HepG2 (cell line): ENCODE results near the gene SDC1. TPM values are rescaled to one million over a fixed set of nuclear protein-coding genes. Genes with fewer than 3 reads are reported as not detected.

Experiments
- CEBPZ ChIP-seq: IDR thresholded peaks from 2 replicates; pipeline ENCODE4 v1.6.1; 2012; ENCODE audit warnings: low read length, improper control_type of control experiment
- CTCF ChIP-seq: sonication (generic); formaldehyde crosslinking; IDR thresholded peaks from 2 replicates; pipeline ENCODE4 v1.5.0; 2020; ENCODE audit warnings: mild to moderate bottlenecking, missing genetic modification reagents, moderate library complexity
- EHMT2 ChIP-seq: fragments of 200-600 bp; sonication (generic); IDR thresholded peaks from 2 replicates; pipeline ENCODE4 v1.7.0; 2017; ENCODE audit warnings: antibody characterized with exemption, low read depth, low read length, borderline replicate concordance
- GRHL1 ChIP-seq: sonication (generic); formaldehyde crosslinking; conservative IDR thresholded peaks from 2 replicates; pipeline ENCODE4 v1.8.0; 2022; ENCODE audit warnings: missing genetic modification reagents
- HIC2 ChIP-seq: sonication (generic); formaldehyde crosslinking; IDR thresholded peaks from 2 replicates; pipeline ENCODE4 v1.9.0; 2022; ENCODE audit warnings: low read depth, missing genetic modification reagents
- HNRNPUL1 ChIP-seq: fragments of 200-400 bp; formaldehyde crosslinking; IDR thresholded peaks from 2 replicates; pipeline ENCODE4 v1.6.1; 2017; ENCODE audit warnings: low read depth, mild to moderate bottlenecking, low read length, moderate library complexity
- NCOA5 ChIP-seq: sonication (generic); formaldehyde crosslinking; IDR thresholded peaks from 2 replicates; pipeline ENCODE4 v1.4.0; 2020; ENCODE audit warnings: missing genetic modification reagents
- NR1H2 ChIP-seq: sonication (generic); formaldehyde crosslinking; IDR thresholded peaks from 2 replicates; pipeline ENCODE4 v1.8.1; 2022; ENCODE audit warnings: low read depth, missing genetic modification reagents, borderline replicate concordance
- NR2F1 ChIP-seq, 2 experiments: fragments of 450-650 bp in 1 of 2; formaldehyde crosslinking in 1 of 2; IDR thresholded peaks; 2 replicates each; pipeline versions ENCODE4 v1.5.0 to v1.6.1; 2016 to 2020; ENCODE audit warnings: mild to moderate bottlenecking in 1 of 2, missing compliant biosample characterization in 1 of 2, missing genetic modification reagents in 1 of 2, moderate library complexity in 1 of 2
- NRL ChIP-seq: sonication (generic); formaldehyde crosslinking; IDR thresholded peaks from 2 replicates; pipeline ENCODE4 v1.5.0; 2020; ENCODE audit warnings: missing genetic modification reagents, mild to moderate bottlenecking, moderate library complexity, borderline replicate concordance
- RBAK ChIP-seq: sonication (generic); formaldehyde crosslinking; IDR thresholded peaks from 2 replicates; pipeline ENCODE4 v1.5.1; 2020; ENCODE audit warnings: mild to moderate bottlenecking, missing genetic modification reagents
- SIX4 ChIP-seq: sonication (generic); formaldehyde crosslinking; IDR thresholded peaks from 2 replicates; pipeline ENCODE4 v1.4.0; 2020; ENCODE audit warnings: missing genetic modification reagents
- SOX5 ChIP-seq: IDR thresholded peaks from 2 replicates; pipeline ENCODE4 v1.6.1; 2016; ENCODE audit warnings: borderline replicate concordance
- TEF ChIP-seq: sonication (generic); formaldehyde crosslinking; IDR thresholded peaks from 2 replicates; pipeline ENCODE4 v1.5.0; 2020; ENCODE audit warnings: missing genetic modification reagents
- THAP11 ChIP-seq: IDR thresholded peaks from 2 replicates; pipeline ENCODE4 v1.6.1; 2016; ENCODE audit warnings: missing biosample characterization, missing genetic modification reagents
- TRIM24 ChIP-seq: sonication (generic); formaldehyde crosslinking; IDR thresholded peaks from 2 replicates; pipeline ENCODE4 v1.8.0; 2022; ENCODE audit warnings: mild to moderate bottlenecking, missing genetic modification reagents
- ZNF232 ChIP-seq: sonication (generic); formaldehyde crosslinking; IDR thresholded peaks from 2 replicates; pipeline ENCODE4 v1.4.0; 2020; ENCODE audit warnings: missing genetic modification reagents, borderline replicate concordance
- ZNF761 ChIP-seq: sonication (generic); formaldehyde crosslinking; conservative IDR thresholded peaks from 2 replicates; pipeline ENCODE4 v1.4.0; 2020; ENCODE audit warnings: mild to moderate bottlenecking, missing genetic modification reagents
- ZNF776 ChIP-seq: sonication (generic); formaldehyde crosslinking; IDR thresholded peaks from 2 replicates; pipeline ENCODE4 v1.4.0; 2020; ENCODE audit warnings: mild to moderate bottlenecking, missing genetic modification reagents
- ZNF777 ChIP-seq: sonication (generic); formaldehyde crosslinking; IDR thresholded peaks from 2 replicates; pipeline ENCODE4 v1.4.0; 2020; ENCODE audit warnings: missing genetic modification reagents
- polyA plus RNA-seq, 8 experiments: library from polyadenylated mRNA; depleted of rRNA in 3 of 8; stranded (reverse) in 7 of 8; unstranded in 1 of 8; fragments of >200 nt; fragmentation: Illumina TruSeq in 4 of 8; extraction: Trizol in 4 of 8; gene quantifications; 2 replicates each; pipeline versions ENCODE4 v1.2.1 to v1.2.3, GENCODE V29; 2011 to 2016; ENCODE audit warnings: low read depth in 4 of 8, missing spikeins in 1 of 8, mixed read lengths in 1 of 8; ENCODE audit not compliant: insufficient read depth in 1 of 8
- total RNA-seq, 5 experiments: library from RNA; depleted of rRNA; stranded (reverse); fragments of >200 nt; fragmentation: Illumina TruSeq; extraction: Trizol; gene quantifications; 2 replicates each; pipeline ENCODE4 v1.2.3, GENCODE V29; 2016; ENCODE audit warnings: low read depth in 1 of 5

Gene SDC1
- total and polyA plus RNA-seq, 2 of the 13 experiments (the other 11 are each of a cell fraction or from before 2014, with no cell fraction given), result 108 to 119 TPM

- no peak for TF ChIP-seq CTCF
- TF ChIP-seq CEBPZ, result no peak
- no peak for TF ChIP-seq NR1H2
- 0 out of 2 replicates have a peak, but pooled peaks have one; percentile 26 for TF ChIP-seq EHMT2
- no peak for TF ChIP-seq HNRNPUL1
- TF ChIP-seq TEF, result no peak
- TF ChIP-seq ZNF761 (CRISPR knock-in tag), result no peak
- TF ChIP-seq NRL (CRISPR knock-in tag), result 0 out of 2 replicates have a peak, but pooled peaks have one; percentile 25
- no peak for TF ChIP-seq ZNF232 (CRISPR knock-in tag)
- no peak for TF ChIP-seq RBAK (CRISPR knock-in tag)
- peak; percentile 53; the same call in 1 of the 2 replicates for TF ChIP-seq HIC2 (CRISPR knock-in tag)
- TF ChIP-seq GRHL1 (CRISPR knock-in tag), result no peak
- peak; percentile 73; the same call in 1 of the 2 replicates for TF ChIP-seq SOX5
- TF ChIP-seq ZNF777 (CRISPR knock-in tag), result no peak
- no peak for TF ChIP-seq ZNF776
- TF ChIP-seq SIX4 (CRISPR knock-in tag), result no peak
- TF ChIP-seq NCOA5, result no peak
- TF ChIP-seq TRIM24 (CRISPR knock-in tag), result no peak
- TF ChIP-seq NR2F1 (CRISPR knock-in tag; IDR thresholded peaks at IDR 0.05), result no peak
- TF ChIP-seq THAP11 (CRISPR knock-in tag), result no peak
Measured at GRCh38 chr2:20172273-20173055, 52.5 kb downstream of the SDC1 start (continued).
